NCI-H1105 treated with DMSO at 0.1 percent for 48 hours (cell line): ENCODE results near the gene DBI.

ENCODE experiments used
- DNase-seq: peaks from one replicate; lab custom pipeline; 2025; lab: John Stamatoyannopoulos, UW

DBI gene

GRCh38 chr2:119366649-119367471 lies at the start of gene DBI, which contains the start of gene C2orf76:
Gene DBI, plus strand, starts transcription at chr2:119366977. Its CDS starts 75 bp downstream, at chr2:119367052.
Gene C2orf76, minus strand, starts transcription at chr2:119366834. Its CDS starts 26,875 bp downstream, at chr2:119339959.
- DNase-seq = peak; percentile 92

GRCh38 chr2:119317554-119317953 lies 49.2 kb upstream of the DBI start:
- DNase-seq = no peak

- DNase-seq = peak; percentile 17
These were observed 47.2 kb upstream of the DBI start for GRCh38 chr2:119319593-119319992.

GRCh38 chr2:119323459-119323858 lies 43.3 kb upstream of the DBI start:
- DNase-seq = no peak

- no peak for DNase-seq
These were observed 42.0 kb upstream of the DBI start for GRCh38 chr2:119324685-119325270.

- no peak for DNase-seq
These were observed 39.8 kb upstream of the DBI start for GRCh38 chr2:119326938-119327337.

GRCh38 chr2:119327431-119327830 lies 39.3 kb upstream of the DBI start:
- no peak for DNase-seq

- DNase-seq = no peak
These were observed 33.8 kb upstream of the DBI start for GRCh38 chr2:119332953-119333352.

- DNase-seq = no peak
These were observed 33.4 kb upstream of the DBI start for GRCh38 chr2:119333360-119333759.

- DNase-seq = no peak
These were observed 32.9 kb upstream of the DBI start for GRCh38 chr2:119333833-119334232.

- DNase-seq = no peak
These were observed 29.0 kb upstream of the DBI start for GRCh38 chr2:119337749-119338148.

- DNase-seq = no peak
These were observed 28.5 kb upstream of the DBI start for GRCh38 chr2:119338272-119338671.

- DNase-seq = no peak
These were observed 27.8 kb upstream of the DBI start for GRCh38 chr2:119338826-119339561.

GRCh38 chr2:119339562-119339923 lies 27.2 kb upstream of the DBI start:
- no peak for DNase-seq

GRCh38 chr2:119341684-119342083 lies 25.1 kb upstream of the DBI start:
- DNase-seq = no peak

GRCh38 chr2:119349289-119349688 lies 17.5 kb upstream of the DBI start:
- no peak for DNase-seq

- DNase-seq = no peak
These were observed 16.3 kb upstream of the DBI start for GRCh38 chr2:119350311-119350998.

GRCh38 chr2:119352357-119352756 lies 14.4 kb upstream of the DBI start:
- DNase-seq = peak; percentile 14

GRCh38 chr2:119354860-119355259 lies 11.9 kb upstream of the DBI start:
- no peak for DNase-seq

GRCh38 chr2:119359774-119360173 lies 7.0 kb upstream of the DBI start:
- no peak for DNase-seq

- no peak for DNase-seq
These were observed 6.3 kb upstream of the DBI start for GRCh38 chr2:119360423-119360966.

- DNase-seq = no peak
These were observed 2.0 kb upstream of the DBI start for GRCh38 chr2:119364798-119365197.
